HEK293T (cell line): ENCODE data around the gene WSB2.

Source experiments
- CTCF ChIA-PET: fragments of 350-600 bp; formaldehyde crosslinking; extraction: SDS; loops from one replicate; lab custom pipeline; 2021; ENCODE audit warnings: antibody characterized with exemption, inconsistent platforms; lab: Yijun Ruan, JAX
- POLR2A ChIA-PET: fragments of 350-600 bp; formaldehyde crosslinking; extraction: SDS; loops from one replicate; lab custom pipeline; 2020; ENCODE audit warnings: antibody characterized with exemption, inconsistent platforms; lab: Yijun Ruan, JAX
- DNase-seq: peaks from one replicate; pipeline ENCODE4 v3.0.0; 2012; ENCODE audit warnings: mixed read lengths; ENCODE audit errors: extremely low spot score
- ARNT ChIP-seq: fragments of 450-650 bp; IDR thresholded peaks from 2 replicates; pipeline ENCODE4 v1.6.1; 2017; ENCODE audit warnings: mild to moderate bottlenecking
- BHLHE40 ChIP-seq: fragments of 450-650 bp; IDR thresholded peaks from 2 replicates; pipeline ENCODE4 v1.6.1; 2016; ENCODE audit warnings: mild to moderate bottlenecking, moderate library complexity, borderline replicate concordance
- CTBP1 ChIP-seq: fragments of 450-650 bp; IDR thresholded peaks from 2 replicates; pipeline ENCODE4 v1.6.1; 2016; ENCODE audit warnings: borderline replicate concordance
- ELF4 ChIP-seq: fragments of 450-650 bp; IDR thresholded peaks from 2 replicates; pipeline ENCODE4 v1.6.1; 2017; ENCODE audit warnings: antibody characterized with exemption
- FOXA1 ChIP-seq: fragments of 450-650 bp; IDR thresholded peaks from 2 replicates; pipeline ENCODE4 v1.6.1; 2016; ENCODE audit warnings: mild to moderate bottlenecking
- FOXK2 ChIP-seq: fragments of 450-650 bp; IDR thresholded peaks from 2 replicates; pipeline ENCODE4 v1.6.1; 2016; ENCODE audit warnings: mild to moderate bottlenecking
- FOXM1 ChIP-seq: fragments of 450-650 bp; IDR thresholded peaks from 2 replicates; pipeline ENCODE4 v1.6.1; 2017; ENCODE audit warnings: mild to moderate bottlenecking, borderline replicate concordance
- HDGF ChIP-seq: fragments of 450-650 bp; IDR thresholded peaks from 2 replicates; pipeline ENCODE4 v1.6.1; 2017; ENCODE audit warnings: antibody characterized with exemption, borderline replicate concordance
- L3MBTL2 ChIP-seq: fragments of 450-650 bp; conservative IDR thresholded peaks from 2 replicates; pipeline ENCODE4 v1.6.1; 2016; ENCODE audit warnings: mild to moderate bottlenecking
- LEF1 ChIP-seq: fragments of 450-650 bp; IDR thresholded peaks from 2 replicates; pipeline ENCODE4 v1.6.1; 2017; ENCODE audit warnings: mild to moderate bottlenecking, borderline replicate concordance
- NFRKB ChIP-seq: fragments of 450-650 bp; IDR thresholded peaks from 2 replicates; pipeline ENCODE4 v1.6.1; 2016; ENCODE audit warnings: mild to moderate bottlenecking, moderate library complexity
- SP1 ChIP-seq: fragments of 450-650 bp; IDR thresholded peaks from 2 replicates; pipeline ENCODE4 v1.6.1; 2017
- SUZ12 ChIP-seq: fragments of 450-650 bp; IDR thresholded peaks from 2 replicates; pipeline ENCODE4 v1.6.1; 2016; ENCODE audit warnings: mild to moderate bottlenecking
- TARDBP ChIP-seq: fragments of 450-650 bp; IDR thresholded peaks from 2 replicates; pipeline ENCODE4 v1.6.1; 2016
- ZNF384 ChIP-seq: fragments of 450-650 bp; IDR thresholded peaks from 2 replicates; pipeline ENCODE4 v1.6.1; 2016
- TF ChIP-seq, protein P1 (sequence below): fragments of 450-650 bp; IDR thresholded peaks from 2 replicates; pipeline ENCODE4 v1.6.1; 2016

Gene WSB2

DNA sequence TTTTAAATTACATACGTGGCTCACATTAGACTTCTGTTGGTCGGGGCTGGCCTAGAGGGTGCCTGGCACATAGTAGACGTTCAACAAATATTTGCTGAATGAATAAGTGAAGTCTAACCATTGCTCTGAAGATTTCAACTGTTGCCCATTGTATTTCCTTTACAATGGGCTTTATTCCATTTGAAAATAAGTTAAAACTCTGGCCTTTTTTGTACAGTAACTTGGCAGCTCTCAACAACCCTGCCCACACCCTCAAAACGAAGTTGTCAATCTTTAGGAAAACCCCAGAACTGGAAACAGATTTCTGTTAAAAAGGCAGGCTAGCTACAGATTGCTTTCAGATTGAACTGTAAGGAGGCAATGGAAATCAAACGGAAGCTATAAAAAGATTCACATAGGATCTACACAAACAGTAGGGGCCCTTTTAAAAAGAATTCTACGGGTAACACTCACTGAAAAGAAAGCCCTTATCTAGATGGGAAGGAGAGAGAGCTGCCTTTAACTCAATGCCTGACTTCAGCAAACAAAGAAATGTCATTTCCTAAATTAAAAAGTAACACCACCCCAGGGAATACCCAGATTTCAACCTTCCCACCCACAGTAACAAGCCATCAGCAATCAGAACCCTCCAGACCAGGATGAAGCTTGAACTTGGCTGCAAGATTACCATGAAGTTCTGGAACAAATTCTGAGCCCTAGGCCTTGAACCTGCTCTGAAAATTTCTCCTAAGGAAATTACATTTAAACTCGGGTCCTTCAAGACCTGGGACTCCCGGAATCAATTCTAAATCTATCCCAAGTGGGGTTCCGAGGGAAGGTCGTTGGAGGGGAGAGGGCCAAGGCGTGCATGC lies 1.4 kb downstream of the WSB2 start:
- TF ChIP-seq HDGF (no peak), LEF1 (no peak), ELF4 (no peak), ARNT (no peak), BHLHE40 (no peak), CTBP1 (no peak), SP1 (no peak), L3MBTL2 (no peak), SUZ12 (no peak)
- TF ChIP-seq, protein P1, sequence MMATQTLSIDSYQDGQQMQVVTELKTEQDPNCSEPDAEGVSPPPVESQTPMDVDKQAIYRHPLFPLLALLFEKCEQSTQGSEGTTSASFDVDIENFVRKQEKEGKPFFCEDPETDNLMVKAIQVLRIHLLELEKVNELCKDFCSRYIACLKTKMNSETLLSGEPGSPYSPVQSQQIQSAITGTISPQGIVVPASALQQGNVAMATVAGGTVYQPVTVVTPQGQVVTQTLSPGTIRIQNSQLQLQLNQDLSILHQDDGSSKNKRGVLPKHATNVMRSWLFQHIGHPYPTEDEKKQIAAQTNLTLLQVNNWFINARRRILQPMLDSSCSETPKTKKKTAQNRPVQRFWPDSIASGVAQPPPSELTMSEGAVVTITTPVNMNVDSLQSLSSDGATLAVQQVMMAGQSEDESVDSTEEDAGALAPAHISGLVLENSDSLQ, result no peak
- CTCF ChIA-PET, result no interaction called here
- POLR2A ChIA-PET, result interaction anchor here (0.9 kb wide), 1 partner anchor 314 kb away, joined by 3 read pairs; no protein-coding TSS in a partner anchor
- no peak for DNase-seq

DNA sequence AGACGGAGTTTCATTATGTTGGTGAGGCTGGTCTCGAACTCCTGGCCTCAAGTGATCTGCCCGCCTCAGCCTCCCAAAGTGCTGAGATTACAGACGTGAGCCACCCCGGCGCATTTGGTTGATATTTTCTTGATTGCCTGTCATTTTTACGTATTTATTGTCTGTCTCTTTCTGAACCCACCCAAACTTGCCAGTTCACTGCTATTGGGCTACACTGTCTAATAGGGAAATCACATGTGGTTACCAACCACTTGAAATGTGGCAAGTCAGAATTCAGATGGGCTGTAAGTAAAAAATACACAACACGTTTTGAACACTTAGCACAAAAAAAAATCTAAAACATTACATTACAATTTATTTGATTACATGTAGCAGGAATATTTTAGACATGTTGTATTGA lies 2.1 kb downstream of the WSB2 start:
- ChIA-PET CTCF (no interaction called here), POLR2A (no interaction called here)
- TF ChIP-seq ZNF384, result no peak
- no peak for TF ChIP-seq CTBP1
- no peak for DNase-seq

DNA sequence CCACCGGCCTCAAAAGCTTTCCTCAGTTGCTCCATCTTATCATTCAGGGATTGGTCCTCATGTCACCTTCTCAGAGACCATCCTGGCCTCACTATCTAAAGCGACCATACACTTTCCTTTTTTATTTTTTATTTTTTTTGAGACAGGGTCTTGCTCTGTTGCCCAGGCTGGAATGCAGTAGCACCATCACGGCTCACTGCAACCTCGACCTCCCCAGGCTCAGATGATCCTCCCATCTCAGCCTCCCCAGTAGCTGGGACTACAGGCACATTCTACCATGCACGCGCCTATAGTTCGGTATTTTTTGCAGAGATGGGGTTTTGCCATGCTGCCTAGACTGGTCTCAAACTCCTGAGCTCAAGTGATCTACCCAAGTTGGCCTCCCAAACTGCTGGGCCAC lies 2.8 kb downstream of the WSB2 start:
- TF ChIP-seq NFRKB (no peak), ZNF384 (no peak), SUZ12 (no peak)
- ChIA-PET CTCF (no interaction called here), POLR2A (interaction anchor here (0.8 kb wide), 1 partner anchor 42 kb away, joined by 3 read pairs; the partner anchor contains the start of gene RFC5)
- DNase-seq, result no peak

DNA sequence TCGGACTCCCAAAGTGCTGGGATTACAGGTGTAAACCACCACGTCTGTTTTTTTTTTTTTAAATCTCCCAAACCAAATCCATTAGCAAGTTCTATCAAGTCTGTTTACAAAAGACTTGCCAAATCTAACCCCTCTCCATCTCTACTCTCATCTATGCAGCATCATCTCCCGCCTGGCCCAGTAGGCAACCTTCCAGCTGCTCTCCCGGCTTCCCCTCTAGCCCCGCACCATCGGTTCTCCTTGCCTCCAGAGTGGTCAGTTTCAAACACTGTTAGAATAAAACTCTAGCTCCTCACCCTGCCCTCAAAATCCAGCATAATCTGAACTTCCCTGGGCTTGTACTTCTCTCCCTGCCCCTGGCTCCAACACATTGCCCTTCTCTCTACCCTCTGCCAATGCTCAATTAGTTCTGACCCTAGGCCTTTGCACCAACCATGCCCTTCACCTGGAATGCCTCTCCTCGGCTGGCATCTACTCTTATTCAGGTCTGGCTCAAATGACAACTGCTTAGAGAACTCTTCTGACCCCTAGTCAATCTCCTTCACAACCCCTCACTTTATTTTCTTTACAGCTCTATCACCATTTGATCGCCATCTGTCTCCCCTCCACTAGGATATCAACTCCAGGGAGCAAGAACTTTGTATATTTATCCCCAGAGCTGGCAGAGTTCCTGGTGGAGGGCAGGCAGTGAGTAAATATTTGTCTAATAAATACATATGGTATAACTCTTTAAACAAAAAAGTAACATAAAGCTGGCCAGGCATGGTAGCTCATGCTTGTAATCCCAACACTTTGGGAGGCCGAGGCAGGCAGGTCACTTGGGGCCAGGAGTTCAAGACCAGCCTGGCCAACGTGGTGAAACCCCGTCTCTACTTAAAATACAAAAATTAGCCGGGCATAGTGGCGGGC lies 4.9 kb downstream of the WSB2 start:
- CTCF ChIA-PET, result interaction anchor here (1.2 kb wide), 1 partner anchor 9 kb away, joined by 5 read pairs; no protein-coding TSS in a partner anchor
- TF ChIP-seq CTBP1 (no peak), NFRKB (no peak), SP1 (no peak), BHLHE40 (no peak), TARDBP (no peak), ZNF384 (no peak), FOXK2 (no peak), ELF4 (no peak), FOXA1 (no peak), ARNT (no peak), HDGF (no peak), SUZ12 (no peak), FOXM1 (no peak), LEF1 (no peak)
- TF ChIP-seq, protein P1, result no peak
- DNase-seq, result no peak
- POLR2A ChIA-PET, result interaction anchor here (1.0 kb wide), 1 partner anchor 9 kb away, joined by 3 read pairs; no protein-coding TSS in a partner anchor

DNA sequence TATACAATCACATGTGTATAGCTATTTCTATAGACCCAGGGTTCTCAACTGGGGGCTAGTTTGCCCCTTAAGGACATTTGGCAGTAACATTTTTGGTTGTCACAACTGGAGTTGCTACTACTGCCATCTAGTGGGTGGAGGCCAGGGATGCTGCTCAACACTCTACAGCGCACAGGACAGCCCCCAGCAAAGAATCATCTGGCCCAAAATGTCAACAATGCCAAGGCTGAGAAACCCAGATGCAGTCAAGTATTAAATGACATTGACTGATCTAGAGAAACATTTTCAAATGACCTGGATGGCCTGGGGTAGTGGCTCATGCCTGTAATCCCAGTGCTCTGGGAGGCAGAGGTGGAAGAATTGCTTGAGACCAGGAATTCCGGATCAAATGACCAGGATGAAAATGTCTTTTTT lies 5.8 kb downstream of the WSB2 start:
- peak; percentile 56 for DNase-seq
- TF ChIP-seq SP1 (no peak), BHLHE40 (no peak), FOXM1 (no peak; the same call in 1 of the 2 replicates), HDGF (no peak), TARDBP (no peak), SUZ12 (no peak), ZNF384 (no peak), L3MBTL2 (no peak), CTBP1 (no peak), FOXA1 (no peak), FOXK2 (no peak), ARNT (no peak), LEF1 (no peak)
- TF ChIP-seq, protein P1, result no peak
- CTCF ChIA-PET, result interaction anchor here (0.7 to 1.2 kb wide), 3 partner anchors 9 to 10 kb away, joined by 3 to 5 read pairs (median 5); no protein-coding TSS in a partner anchor
- POLR2A ChIA-PET, result no interaction called here
